ENCODE data around the gene STX4.

The STX4 gene

DNA sequence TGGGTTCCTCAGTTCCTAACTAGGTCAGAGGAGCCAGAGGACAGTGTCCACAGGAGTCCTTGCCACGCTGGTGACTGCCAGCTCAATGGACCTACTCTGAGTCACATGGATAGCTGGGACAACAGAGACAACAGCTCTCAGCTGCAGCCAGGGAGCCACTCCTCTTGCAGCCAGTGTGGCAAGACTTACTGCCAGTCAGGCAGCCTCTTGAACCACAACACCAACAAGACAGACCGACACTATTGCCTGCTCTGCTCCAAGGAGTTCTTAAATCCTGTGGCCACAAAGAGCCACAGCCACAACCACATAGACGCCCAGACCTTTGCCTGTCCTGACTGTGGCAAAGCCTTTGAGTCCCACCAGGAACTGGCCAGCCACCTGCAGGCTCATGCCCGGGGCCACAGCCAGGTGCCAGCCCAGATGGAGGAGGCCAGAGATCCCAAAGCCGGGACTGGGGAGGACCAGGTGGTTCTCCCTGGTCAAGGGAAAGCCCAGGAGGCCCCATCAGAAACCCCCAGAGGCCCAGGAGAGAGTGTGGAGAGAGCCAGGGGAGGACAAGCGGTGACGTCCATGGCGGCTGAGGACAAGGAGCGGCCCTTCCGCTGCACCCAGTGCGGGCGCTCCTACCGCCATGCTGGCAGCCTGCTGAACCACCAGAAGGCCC, 47.5 kb downstream of the STX4 start:
- FAIRE-seq, result no peak
- no peak for DNase-seq (ENCODE audit: insufficient read length, low spot score)
- peak; percentile 18; the same call in 1 of the 2 replicates for TF ChIP-seq POLR2AphosphoS5 (IDR thresholded peaks at IDR 0.05; ENCODE audit: low read depth, low read length)
- TF ChIP-seq PAX5 (IDR thresholded peaks at IDR 0.05; ENCODE audit: insufficient read depth, low read length, severe bottlenecking), result no peak

DNA sequence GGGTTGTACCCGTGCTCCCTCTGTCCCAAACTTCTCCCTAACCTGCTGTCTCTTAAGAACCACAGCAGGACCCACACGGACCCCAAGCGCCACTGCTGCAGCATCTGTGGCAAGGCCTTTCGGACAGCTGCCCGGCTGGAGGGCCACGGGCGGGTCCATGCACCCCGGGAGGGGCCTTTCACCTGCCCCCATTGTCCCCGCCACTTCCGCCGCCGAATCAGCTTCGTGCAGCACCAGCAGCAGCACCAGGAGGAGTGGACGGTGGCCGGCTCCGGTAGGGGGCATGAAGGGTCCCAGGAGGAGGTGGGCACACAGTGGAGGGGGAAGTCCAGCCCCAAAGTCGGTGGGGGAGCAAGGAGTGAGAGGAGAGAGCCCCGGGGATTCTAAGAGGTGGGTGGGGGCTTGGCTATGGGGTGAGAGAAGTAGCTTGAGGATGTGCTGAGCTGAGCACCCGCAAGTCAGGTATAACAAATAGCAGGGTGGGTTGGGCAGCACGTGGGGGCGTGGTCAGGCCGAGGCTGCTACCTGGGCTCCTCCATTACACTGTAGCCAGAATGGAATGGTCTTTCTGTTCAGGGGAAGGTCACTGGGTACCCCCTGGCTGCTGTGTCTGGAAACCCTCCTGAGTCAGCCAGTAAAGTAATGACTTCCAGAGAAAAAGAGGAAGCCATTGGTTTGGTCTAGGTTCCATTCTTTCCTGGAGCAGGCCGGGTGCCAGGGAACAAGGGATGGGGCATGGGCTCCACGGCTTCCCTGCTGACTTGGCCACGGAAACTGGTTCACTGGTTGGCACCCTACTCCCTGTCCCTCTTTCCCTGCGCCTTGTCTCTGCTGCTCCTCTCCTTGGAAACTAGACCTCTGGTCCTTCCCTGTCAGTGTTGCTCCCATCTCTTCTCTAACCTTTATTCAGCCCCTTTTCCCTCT, 48.3 kb downstream of the STX4 start:
- DNase-seq (ENCODE audit: insufficient read length, low spot score) (no peak), FAIRE-seq (no peak)

DNA sequence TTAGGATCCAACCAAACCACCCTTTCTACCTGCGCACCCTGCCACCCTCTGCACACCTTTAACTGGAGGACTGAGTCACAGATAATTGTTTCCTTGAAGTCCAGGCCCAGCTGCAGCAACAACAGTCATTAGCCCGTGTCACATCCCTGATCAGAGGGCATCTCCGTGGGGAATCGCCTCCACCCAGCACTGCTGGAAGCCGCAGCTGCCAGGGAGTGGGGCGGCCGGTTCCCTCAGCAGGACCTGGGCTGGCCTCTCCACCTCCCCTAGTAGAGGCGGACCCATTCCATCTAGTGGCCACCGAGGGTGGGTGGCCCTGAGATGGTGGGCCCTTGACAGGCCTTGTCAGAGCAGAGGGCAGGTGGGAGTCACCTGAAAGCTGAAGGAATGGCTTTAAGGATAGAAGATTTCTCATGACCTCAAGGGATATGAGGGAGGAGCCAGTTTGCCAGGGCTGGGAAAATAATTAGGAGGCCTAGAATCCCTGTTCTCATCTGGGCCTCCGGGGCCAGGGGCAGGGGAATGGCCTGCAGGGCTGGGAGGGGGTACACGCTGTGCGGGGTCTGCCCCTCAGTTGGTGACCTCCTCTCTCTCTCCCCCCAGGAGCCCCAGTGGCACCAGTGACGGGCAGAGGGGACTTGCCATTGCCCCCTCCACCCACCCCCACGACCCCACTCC, 49.1 kb downstream of the STX4 start:
- FAIRE-seq (no peak), DNase-seq (ENCODE audit: insufficient read length, low spot score) (no peak)
- TF ChIP-seq POLR2A (IDR thresholded peaks at IDR 0.05; ENCODE audit: low read depth, low read length), result no peak
- TF ChIP-seq POU2F2 (IDR thresholded peaks at IDR 0.05; ENCODE audit: low read depth, low read length), result no peak
- no peak for TF ChIP-seq POLR2AphosphoS5 (IDR thresholded peaks at IDR 0.05; ENCODE audit: low read depth, low read length)
- TF ChIP-seq SPI1 (IDR thresholded peaks at IDR 0.05; ENCODE audit: low read depth, low read length), result no peak
- TF ChIP-seq PAX5 (IDR thresholded peaks at IDR 0.05; ENCODE audit: insufficient read depth, low read length, severe bottlenecking), result no peak
- no peak for TF ChIP-seq TAF1 (IDR thresholded peaks at IDR 0.05; ENCODE audit: low read depth, low read length)

More for the DNA sequence above, 48.3 kb downstream of the STX4 start:
- TF ChIP-seq POU2F2 (IDR thresholded peaks at IDR 0.05; ENCODE audit: low read depth, low read length) (no peak), PAX5 (IDR thresholded peaks at IDR 0.05; ENCODE audit: insufficient read depth, low read length, severe bottlenecking) (no peak), SPI1 (IDR thresholded peaks at IDR 0.05; ENCODE audit: low read depth, low read length) (no peak), POLR2AphosphoS5 (IDR thresholded peaks at IDR 0.05; ENCODE audit: low read depth, low read length) (no peak), POLR2A (IDR thresholded peaks at IDR 0.05; ENCODE audit: low read depth, low read length) (no peak), TAF1 (IDR thresholded peaks at IDR 0.05; ENCODE audit: low read depth, low read length) (no peak)

DNA sequence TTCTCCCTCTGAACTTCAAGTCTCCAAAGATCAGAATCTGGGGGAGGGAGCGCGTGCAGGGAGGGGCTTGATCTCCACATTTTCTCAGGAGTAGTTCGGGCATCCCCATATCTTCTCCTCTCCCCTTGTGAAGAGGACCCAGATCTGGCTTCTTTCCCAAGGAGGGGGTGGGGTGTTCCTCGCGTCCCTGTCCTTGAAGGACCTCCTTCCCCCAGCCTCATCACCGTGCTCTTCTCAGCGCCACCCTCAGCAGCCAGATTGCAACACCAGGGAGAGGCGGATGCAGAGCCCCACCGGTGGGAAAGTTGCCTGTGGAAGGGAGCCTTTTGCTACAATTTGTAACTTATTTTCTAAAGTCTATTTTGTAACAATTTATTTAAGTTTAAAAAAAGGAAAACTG, 49.7 kb downstream of the STX4 start:
- FAIRE-seq (no peak), DNase-seq (ENCODE audit: insufficient read length, low spot score) (no peak)
- no peak for TF ChIP-seq SPI1 (IDR thresholded peaks at IDR 0.05; ENCODE audit: low read depth, low read length)
- TF ChIP-seq POU2F2 (IDR thresholded peaks at IDR 0.05; ENCODE audit: low read depth, low read length), result no peak
- TF ChIP-seq PAX5 (IDR thresholded peaks at IDR 0.05; ENCODE audit: insufficient read depth, low read length, severe bottlenecking), result no peak
- TF ChIP-seq TAF1 (IDR thresholded peaks at IDR 0.05; ENCODE audit: low read depth, low read length), result no peak
- TF ChIP-seq POLR2A (IDR thresholded peaks at IDR 0.05; ENCODE audit: low read depth, low read length), result no peak
- no peak for TF ChIP-seq POLR2AphosphoS5 (IDR thresholded peaks at IDR 0.05; ENCODE audit: low read depth, low read length)

DNA sequence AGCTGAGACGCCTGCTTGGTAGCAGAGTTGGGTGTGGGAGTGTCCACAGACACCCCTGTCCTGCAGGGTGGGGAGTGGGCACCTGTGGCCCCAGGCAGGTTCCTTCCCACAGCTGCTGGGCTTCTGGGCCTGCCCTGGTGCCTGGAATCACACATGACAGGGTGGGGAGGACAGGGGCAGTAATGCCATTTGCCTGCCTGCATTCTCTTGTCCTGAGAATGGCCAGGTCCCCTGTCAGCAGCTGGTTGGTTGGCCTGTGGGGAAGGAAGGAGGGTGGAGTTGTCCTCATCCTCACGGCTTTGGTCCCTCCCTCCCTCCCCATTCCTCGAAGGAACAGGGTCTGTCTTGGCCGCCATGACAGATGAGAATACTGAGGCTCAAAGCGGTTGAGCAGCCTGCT, 50.2 kb downstream of the STX4 start:
- DNase-seq (ENCODE audit: insufficient read length, low spot score) (no peak), FAIRE-seq (no peak)
- TF ChIP-seq POU2F2 (IDR thresholded peaks at IDR 0.05; ENCODE audit: low read depth, low read length) (no peak), SPI1 (IDR thresholded peaks at IDR 0.05; ENCODE audit: low read depth, low read length) (no peak), POLR2AphosphoS5 (IDR thresholded peaks at IDR 0.05; ENCODE audit: low read depth, low read length) (no peak), POLR2A (IDR thresholded peaks at IDR 0.05; ENCODE audit: low read depth, low read length) (no peak), TAF1 (IDR thresholded peaks at IDR 0.05; ENCODE audit: low read depth, low read length) (no peak), PAX5 (IDR thresholded peaks at IDR 0.05; ENCODE audit: insufficient read depth, low read length, severe bottlenecking) (no peak)

DNA sequence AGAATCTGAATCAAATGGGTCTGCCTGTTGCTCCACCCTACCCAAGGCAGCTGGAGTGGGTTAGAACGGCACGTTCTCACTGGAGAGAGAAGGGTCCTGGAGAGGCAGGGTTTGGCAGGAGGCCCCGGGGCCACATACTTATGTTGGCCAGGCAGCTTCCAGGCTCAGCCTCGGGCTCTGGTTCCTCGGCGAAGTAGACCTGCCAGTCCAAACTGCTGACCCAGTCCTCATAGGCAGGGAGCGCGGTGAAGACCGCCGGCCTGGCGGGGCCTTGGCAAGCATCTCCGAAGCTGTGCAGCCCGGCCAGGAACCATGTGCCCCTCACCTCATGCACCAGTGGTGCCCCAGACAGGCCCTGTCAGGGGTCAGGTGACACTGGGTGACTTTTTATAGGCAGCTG, 50.6 kb downstream of the STX4 start:
- FAIRE-seq (no peak), DNase-seq (ENCODE audit: insufficient read length, low spot score) (no peak)
- TF ChIP-seq POLR2AphosphoS5 (IDR thresholded peaks at IDR 0.05; ENCODE audit: low read depth, low read length) (no peak), POU2F2 (IDR thresholded peaks at IDR 0.05; ENCODE audit: low read depth, low read length) (no peak), PAX5 (IDR thresholded peaks at IDR 0.05; ENCODE audit: insufficient read depth, low read length, severe bottlenecking) (no peak), SPI1 (IDR thresholded peaks at IDR 0.05; ENCODE audit: low read depth, low read length) (no peak), POLR2A (IDR thresholded peaks at IDR 0.05; ENCODE audit: low read depth, low read length) (no peak), TAF1 (IDR thresholded peaks at IDR 0.05; ENCODE audit: low read depth, low read length) (no peak)

DNA sequence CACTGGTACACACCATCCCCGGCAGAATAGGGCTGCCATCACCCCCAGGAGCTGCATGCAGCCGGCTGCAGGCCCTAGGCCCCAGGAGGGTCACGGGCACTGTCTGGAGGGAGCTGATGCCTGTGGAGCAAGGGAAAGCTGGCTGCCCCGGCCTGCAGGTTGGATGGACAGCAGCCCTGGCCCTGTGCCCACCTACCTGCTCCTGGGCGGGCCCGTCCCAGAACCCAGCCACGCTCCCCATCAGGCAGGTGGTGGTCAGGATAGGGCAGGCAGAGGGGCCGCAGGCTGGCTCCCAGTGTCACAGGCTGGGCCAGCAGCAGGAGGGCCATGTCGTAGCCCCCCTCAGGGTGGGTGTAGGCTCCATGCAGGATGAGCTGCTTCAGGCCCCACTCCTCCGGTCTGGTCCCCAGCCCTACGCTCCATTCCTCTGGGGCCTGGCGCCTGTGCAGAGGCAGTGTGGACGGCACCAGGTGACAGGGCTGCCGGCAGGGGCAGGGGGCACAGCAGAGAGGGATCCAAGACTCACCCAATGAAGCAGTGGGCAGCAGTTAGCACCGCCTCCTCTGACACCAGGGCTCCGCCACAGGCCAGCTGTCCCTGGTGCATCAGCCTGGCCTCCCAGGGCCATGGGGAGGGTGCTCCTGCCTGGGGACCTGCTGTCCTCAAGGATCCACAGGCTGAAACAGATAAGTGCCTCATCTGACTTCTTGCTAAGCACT, 51.4 kb downstream of the STX4 start:
- DNase-seq (ENCODE audit: insufficient read length, low spot score), result no peak
- FAIRE-seq, result no peak
- TF ChIP-seq POLR2A (IDR thresholded peaks at IDR 0.05; ENCODE audit: low read depth, low read length) (no peak), POLR2AphosphoS5 (IDR thresholded peaks at IDR 0.05; ENCODE audit: low read depth, low read length) (no peak), PAX5 (IDR thresholded peaks at IDR 0.05; ENCODE audit: insufficient read depth, low read length, severe bottlenecking) (no peak), TAF1 (IDR thresholded peaks at IDR 0.05; ENCODE audit: low read depth, low read length) (no peak), POU2F2 (IDR thresholded peaks at IDR 0.05; ENCODE audit: low read depth, low read length) (no peak), SPI1 (IDR thresholded peaks at IDR 0.05; ENCODE audit: low read depth, low read length) (no peak)

DNA sequence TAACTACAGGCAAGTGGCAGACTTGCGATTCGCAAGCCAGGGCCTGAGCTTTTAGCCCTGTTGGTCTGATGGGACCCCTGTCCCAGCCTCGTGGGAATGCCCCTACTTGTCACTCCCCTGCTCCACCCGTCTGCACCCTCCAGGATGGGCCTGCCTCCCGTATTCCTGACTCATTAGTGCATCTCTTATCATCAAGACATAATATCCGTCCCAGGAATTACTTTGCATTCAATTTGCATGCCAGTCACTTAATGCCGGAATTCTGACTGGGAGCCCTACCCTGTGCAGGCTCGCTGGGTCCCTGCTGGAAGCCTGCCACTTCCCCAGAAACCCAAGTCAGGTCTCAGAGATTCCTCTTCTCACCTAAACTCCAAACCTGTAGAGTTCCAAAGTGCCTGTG, 52.1 kb downstream of the STX4 start:
- TF ChIP-seq POU2F2 (IDR thresholded peaks at IDR 0.05; ENCODE audit: low read depth, low read length), result no peak
- no peak for TF ChIP-seq POLR2A (IDR thresholded peaks at IDR 0.05; ENCODE audit: low read depth, low read length)
- no peak for TF ChIP-seq SPI1 (IDR thresholded peaks at IDR 0.05; ENCODE audit: low read depth, low read length)
- TF ChIP-seq TAF1 (IDR thresholded peaks at IDR 0.05; ENCODE audit: low read depth, low read length), result no peak
- no peak for TF ChIP-seq POLR2AphosphoS5 (IDR thresholded peaks at IDR 0.05; ENCODE audit: low read depth, low read length)
- TF ChIP-seq PAX5 (IDR thresholded peaks at IDR 0.05; ENCODE audit: insufficient read depth, low read length, severe bottlenecking), result no peak
- DNase-seq (ENCODE audit: insufficient read length, low spot score), result no peak

More for the DNA sequence above, 52.1 kb downstream of the STX4 start:
- no peak for FAIRE-seq
